Measurements from ENCODE around the gene MAP3K13. TPM values are rescaled to one million over a fixed set of nuclear protein-coding genes. Genes with fewer than 3 reads are reported as not detected.

The MAP3K13 gene
- total RNA-seq, 2 donors from 2014 or later = 17.9 to 22.2 TPM

DNA sequence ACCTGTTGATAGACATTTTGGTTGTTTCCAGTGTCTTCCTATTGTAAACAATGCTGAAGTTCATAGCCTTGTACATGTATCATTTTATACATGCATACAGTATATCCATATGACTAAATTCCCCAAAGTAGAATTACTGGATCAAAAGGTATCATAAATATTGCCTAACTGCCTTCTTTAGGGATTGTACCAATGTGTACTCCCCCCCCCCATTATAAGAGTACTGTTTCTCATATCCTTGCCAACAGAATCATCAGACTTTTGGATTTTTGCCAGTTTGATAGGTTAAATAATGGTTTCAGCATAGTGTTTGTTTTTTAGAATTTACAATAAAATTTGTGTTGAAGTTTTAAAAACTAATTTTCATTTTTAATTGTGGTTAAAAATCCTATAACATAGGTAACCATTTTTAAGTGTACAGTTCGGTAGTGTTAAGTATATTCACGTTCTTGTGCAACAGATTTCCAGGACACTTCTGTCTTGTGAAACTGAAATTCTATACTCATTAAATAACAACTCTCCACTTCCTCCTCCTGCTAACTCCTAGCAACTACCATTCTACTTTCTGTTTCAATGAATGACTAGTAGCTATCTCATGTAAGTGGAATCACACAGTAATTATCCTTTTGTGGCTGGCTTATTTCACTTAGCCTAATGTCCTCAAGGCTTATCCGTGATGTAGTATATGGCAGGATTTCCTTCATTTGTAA lies 30.8 kb upstream of the MAP3K13 start:
- no peaks in the 10 kb centered on the region for H3K36me3 Mint-ChIP-seq (ENCODE audit: low read depth)
- no peak overlapping the region for H3K27ac Mint-ChIP-seq
- no peaks in the 10 kb centered on the region for H3K9me3 Mint-ChIP-seq
- H3K4me3 Mint-ChIP-seq = no peak overlapping the region
- H3K27me3 Mint-ChIP-seq = no peaks in the 10 kb centered on the region
- no peaks in the 10 kb centered on the region for H3K4me1 Mint-ChIP-seq
- ATAC-seq (replicated peaks) = peak; percentile 87

DNA sequence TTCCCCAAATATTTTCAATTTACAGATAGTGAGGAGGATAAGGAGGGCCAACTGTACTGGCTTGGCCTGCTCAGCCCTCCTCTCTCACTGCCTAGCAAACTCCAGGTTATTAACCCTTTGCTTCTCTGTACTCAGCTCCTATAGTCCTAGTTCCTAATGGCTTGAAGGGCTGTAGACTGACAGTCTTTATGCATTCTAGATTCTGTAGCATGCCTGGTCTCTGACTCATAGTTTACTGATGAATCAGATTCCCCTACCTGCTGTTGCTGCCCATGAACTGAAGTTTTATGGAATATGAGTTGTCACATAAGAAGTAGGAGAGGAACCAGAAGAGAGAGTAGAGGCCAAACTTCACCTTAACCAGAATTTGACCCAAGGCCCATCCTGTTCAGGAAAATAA lies 27.1 kb upstream of the MAP3K13 start:
- no peaks in the 10 kb centered on the region for H3K4me1 Mint-ChIP-seq
- H3K36me3 Mint-ChIP-seq (ENCODE audit: low read depth) = no peaks in the 10 kb centered on the region
- no peak overlapping the region for H3K27ac Mint-ChIP-seq
- no peaks in the 10 kb centered on the region for H3K27me3 Mint-ChIP-seq
- H3K4me3 Mint-ChIP-seq = no peak overlapping the region
- ATAC-seq (replicated peaks) = peak; percentile 85
- H3K9me3 Mint-ChIP-seq = no peaks in the 10 kb centered on the region

DNA sequence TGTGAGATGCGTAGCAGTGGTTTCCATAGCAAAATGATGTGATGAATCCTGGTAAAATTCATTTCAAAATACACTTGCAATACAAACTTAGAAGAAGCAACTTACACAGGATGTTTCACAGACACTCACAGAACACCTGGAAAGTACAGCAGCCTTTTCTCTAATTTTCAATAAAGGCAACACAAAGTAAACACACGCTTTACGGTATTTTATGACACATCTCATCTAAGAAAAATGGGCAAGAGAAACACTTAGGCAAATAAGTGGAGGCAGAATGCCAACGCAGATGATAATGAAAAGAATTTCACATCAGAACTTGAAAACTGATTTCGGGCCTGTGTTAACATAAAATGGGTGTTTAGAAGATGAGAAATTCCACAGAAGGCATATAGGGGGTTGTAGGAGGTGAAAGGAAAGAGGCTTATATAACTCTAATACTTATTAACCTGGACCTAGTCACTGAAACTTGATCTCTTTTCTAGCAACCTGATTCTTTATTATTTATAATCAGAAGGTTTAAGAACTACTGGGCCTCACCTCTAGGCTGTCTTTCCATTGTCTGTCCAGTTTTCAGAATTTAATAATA lies 25.6 kb upstream of the MAP3K13 start:
- Mint-ChIP-seq H3K4me1 (peaks cover 3% of the 10 kb centered on the region), H3K9me3 (no peaks in the 10 kb centered on the region), H3K4me3 (no peak overlapping the region), H3K36me3 (ENCODE audit: low read depth) (no peaks in the 10 kb centered on the region), H3K27me3 (no peaks in the 10 kb centered on the region), H3K27ac (no peak overlapping the region)
- no peak for ATAC-seq (replicated peaks)

DNA sequence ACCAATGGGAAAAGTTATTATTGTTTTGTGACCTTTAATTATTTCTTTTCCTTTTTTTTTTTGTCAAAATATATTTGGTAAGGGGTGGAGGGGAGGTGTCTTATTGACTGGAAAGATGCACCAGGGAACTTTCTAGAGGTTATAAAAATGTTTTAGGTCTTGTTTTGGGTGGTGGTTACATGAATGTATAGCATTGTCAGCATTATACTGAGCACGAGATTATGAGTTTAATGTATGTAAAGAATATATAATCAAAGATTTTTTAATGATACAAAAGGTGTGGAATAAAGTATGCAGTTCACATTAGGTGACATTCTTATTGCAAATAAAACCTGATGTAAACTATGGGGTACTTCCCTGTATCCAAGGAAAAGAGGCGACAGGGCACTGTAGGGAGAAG lies 23.0 kb upstream of the MAP3K13 start:
- no peak for ATAC-seq (replicated peaks)
- Mint-ChIP-seq H3K27me3 (no peaks in the 10 kb centered on the region), H3K4me1 (peaks cover 8% of the 10 kb centered on the region), H3K27ac (no peak overlapping the region), H3K4me3 (no peak overlapping the region), H3K36me3 (ENCODE audit: low read depth) (no peaks in the 10 kb centered on the region), H3K9me3 (no peaks in the 10 kb centered on the region)

DNA sequence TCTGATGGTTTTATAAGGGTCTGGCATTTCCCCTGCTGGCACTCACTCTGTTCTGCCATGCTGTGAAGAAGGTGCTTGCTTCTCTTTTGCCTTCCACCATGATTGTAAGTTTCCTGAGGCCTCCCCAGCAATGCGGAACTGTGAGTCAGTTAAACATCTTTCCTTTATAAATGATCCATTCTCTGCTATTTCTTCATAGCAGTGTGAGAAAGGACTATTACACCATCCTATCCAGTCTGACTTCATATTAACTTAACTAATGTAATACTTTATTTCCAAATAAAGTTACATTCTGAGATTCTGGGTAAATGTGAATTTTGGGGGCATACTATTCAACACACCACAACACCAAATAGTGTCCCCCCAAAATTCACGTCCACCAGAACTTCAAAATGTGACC lies 22.2 kb upstream of the MAP3K13 start:
- Mint-ChIP-seq H3K27ac (no peak overlapping the region), H3K9me3 (no peaks in the 10 kb centered on the region), H3K4me3 (no peak overlapping the region), H3K36me3 (ENCODE audit: low read depth) (no peaks in the 10 kb centered on the region), H3K27me3 (no peaks in the 10 kb centered on the region), H3K4me1 (peaks cover 8% of the 10 kb centered on the region)
- no peak for ATAC-seq (replicated peaks)

DNA sequence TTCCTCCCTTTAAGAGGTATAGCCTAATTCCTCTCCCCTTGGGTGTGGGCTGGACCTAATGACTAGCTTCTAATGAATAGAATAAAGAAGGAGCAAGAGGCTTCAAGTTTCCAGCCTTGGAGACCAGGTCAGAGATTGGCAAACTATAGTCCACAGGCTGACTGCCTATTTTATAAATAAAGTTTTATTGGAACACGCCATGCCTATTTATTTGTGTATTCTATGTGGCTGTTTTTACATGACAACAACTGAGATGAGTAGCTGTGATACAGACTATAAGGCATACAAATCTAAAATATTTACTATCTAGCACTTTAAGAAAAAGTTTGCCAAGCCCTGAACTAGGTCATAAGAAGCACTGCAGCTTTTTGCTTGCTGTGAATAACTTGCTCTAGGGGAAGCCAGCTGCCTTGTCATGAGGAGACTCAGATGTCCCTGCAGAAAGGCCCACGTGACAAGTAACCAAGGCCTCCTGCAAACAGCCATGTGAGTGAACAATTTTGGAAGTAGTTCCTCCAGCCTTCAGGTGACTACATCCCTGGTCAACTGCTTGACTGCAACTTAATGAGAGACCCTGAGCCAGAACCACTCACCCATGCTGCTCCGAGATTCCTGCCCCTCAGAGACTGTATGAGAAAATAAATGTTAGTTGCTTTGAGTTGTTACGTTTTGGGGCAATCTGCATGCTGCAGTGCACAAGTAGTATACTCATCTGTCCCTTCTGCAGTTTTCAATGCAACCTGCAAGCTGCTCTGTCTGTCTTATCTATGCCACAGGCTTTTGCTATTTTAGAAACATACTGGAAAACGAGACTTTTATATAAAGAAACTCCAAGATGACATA lies 21.1 kb upstream of the MAP3K13 start:
- no peaks in the 10 kb centered on the region for H3K36me3 Mint-ChIP-seq (ENCODE audit: low read depth)
- H3K27me3 Mint-ChIP-seq = no peaks in the 10 kb centered on the region
- no peak overlapping the region for H3K4me3 Mint-ChIP-seq
- no peaks in the 10 kb centered on the region for H3K9me3 Mint-ChIP-seq
- no peak for ATAC-seq (replicated peaks)
- peaks cover 8% of the 10 kb centered on the region for H3K4me1 Mint-ChIP-seq
- no peak overlapping the region for H3K27ac Mint-ChIP-seq

DNA sequence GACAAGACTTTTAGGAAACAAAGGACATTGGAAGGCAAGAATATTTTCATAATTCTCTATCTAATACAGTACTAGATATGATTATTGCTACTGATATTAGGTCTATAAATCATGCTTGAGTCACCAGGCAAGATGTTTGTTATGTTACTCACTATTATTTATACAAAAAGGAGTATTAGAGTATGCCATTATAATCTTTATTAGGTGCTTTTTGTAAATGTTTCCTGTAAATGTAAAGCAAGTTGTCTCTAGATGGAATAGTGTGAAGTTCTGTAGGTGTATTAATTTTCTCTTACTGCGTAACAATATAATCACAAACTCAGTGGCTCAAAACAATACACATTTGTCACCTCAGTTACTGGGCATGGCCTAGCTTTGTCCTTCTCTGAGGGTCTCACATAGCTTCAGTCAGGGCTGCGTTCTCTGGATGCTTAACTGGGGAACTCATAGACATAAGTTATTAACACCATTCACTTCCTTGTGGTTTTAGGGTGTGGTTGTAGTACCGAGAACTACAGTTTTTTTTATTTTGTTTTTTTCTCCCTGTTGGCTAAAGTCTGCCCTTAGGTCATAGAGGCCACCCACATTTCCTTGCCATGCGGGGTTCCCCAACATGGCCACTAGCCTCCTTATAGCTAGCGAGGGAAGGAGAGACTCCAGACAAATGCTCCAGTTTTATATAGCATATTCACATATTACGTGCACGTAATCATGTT lies 20.3 kb upstream of the MAP3K13 start:
- peak; percentile 31 for ATAC-seq (replicated peaks)
- Mint-ChIP-seq H3K36me3 (ENCODE audit: low read depth) (no peaks in the 10 kb centered on the region), H3K4me3 (no peak overlapping the region), H3K4me1 (peaks cover 8% of the 10 kb centered on the region), H3K27ac (no peak overlapping the region), H3K27me3 (no peaks in the 10 kb centered on the region), H3K9me3 (no peaks in the 10 kb centered on the region)

DNA sequence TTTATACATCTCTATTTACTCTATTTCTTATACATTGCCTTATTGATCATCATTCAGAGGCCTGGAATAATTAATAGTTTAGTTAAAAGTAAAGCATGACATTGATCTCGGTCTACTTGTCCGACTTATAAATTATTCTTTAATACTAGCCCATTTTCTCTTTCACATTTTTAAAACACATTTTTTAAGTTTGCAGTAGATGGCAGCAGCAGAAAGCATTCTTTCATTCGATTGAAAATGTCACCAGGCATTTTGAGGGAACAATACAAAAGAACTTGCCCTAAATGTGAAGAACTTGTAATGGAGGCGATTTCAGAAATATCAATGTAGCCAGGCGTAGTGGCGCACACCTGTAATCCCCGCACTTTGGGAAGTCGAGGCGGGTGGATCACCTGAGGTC lies 15.5 kb upstream of the MAP3K13 start:
- Mint-ChIP-seq H3K4me1 (peaks cover 5% of the 10 kb centered on the region), H3K27me3 (peaks cover 7% of the 10 kb centered on the region), H3K9me3 (no peaks in the 10 kb centered on the region), H3K36me3 (ENCODE audit: low read depth) (no peaks in the 10 kb centered on the region), H3K27ac (no peak overlapping the region), H3K4me3 (no peak overlapping the region)
- ATAC-seq (replicated peaks) = no peak

DNA sequence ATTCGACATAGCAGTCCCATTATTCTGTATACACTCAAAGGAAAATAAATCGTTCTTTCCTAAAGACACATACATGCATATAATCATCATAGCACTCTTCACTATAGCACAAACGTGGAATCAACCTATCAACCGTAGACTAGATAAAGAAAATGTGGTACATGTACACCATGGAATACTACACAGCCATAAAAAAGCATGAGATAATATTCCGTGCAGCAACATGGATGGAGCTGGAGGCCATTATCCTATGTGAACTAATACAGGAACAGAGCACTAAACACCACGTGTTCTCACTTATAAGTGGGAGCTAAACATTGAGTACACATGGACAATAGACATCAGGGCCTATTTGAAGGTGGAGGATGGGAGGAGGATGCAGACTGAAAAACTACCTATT lies 12.1 kb upstream of the MAP3K13 start:
- H3K4me3 Mint-ChIP-seq = no peak overlapping the region
- peaks cover 7% of the 10 kb centered on the region for H3K27me3 Mint-ChIP-seq
- H3K4me1 Mint-ChIP-seq = no peaks in the 10 kb centered on the region
- no peak overlapping the region for H3K27ac Mint-ChIP-seq
- no peak for ATAC-seq (replicated peaks)
- no peaks in the 10 kb centered on the region for H3K36me3 Mint-ChIP-seq (ENCODE audit: low read depth)
- no peaks in the 10 kb centered on the region for H3K9me3 Mint-ChIP-seq

DNA sequence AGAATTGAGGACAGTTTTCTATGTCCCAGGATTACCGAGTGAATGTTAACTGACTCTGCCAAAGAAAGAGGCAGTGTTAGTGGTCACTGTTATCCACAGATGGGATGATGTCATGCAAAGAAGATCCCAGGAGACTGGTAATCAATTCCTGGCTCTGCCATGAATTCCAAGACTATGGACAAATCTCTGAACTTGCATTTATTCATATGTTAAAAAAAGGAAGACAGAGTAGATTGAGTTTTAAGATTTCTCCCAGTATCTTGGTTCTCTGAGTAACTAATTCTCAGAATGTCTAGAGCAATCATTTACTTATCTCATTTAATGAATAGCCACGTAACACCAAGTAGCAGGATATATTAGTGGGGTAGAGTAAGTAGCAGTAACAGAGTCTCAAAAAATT lies 11.5 kb upstream of the MAP3K13 start:
- Mint-ChIP-seq H3K9me3 (no peaks in the 10 kb centered on the region), H3K27ac (no peak overlapping the region), H3K4me3 (no peak overlapping the region), H3K4me1 (no peaks in the 10 kb centered on the region), H3K36me3 (ENCODE audit: low read depth) (no peaks in the 10 kb centered on the region), H3K27me3 (peaks cover 8% of the 10 kb centered on the region)
- no peak for ATAC-seq (replicated peaks)

DNA sequence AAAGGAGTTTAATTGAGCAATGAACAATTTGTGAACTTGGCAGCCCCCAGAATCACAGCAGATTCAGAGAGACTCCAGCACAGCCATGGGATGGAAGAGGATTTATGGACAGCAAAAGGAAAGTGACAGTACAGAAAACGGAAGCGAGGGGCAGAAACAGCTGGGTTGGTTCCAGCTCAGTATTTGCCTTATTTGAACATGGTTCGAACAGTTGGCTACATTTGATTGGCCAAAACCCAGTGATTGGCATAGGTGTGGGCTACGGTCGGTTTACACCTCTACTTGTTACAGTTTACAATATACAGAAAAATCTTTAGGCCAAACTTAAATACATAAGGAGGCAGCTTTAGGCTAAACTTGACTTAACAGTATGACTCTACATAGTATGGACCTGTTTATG lies 9.7 kb upstream of the MAP3K13 start:
- Mint-ChIP-seq H3K27ac (no peak overlapping the region), H3K36me3 (ENCODE audit: low read depth) (no peaks in the 10 kb centered on the region)

DNA sequence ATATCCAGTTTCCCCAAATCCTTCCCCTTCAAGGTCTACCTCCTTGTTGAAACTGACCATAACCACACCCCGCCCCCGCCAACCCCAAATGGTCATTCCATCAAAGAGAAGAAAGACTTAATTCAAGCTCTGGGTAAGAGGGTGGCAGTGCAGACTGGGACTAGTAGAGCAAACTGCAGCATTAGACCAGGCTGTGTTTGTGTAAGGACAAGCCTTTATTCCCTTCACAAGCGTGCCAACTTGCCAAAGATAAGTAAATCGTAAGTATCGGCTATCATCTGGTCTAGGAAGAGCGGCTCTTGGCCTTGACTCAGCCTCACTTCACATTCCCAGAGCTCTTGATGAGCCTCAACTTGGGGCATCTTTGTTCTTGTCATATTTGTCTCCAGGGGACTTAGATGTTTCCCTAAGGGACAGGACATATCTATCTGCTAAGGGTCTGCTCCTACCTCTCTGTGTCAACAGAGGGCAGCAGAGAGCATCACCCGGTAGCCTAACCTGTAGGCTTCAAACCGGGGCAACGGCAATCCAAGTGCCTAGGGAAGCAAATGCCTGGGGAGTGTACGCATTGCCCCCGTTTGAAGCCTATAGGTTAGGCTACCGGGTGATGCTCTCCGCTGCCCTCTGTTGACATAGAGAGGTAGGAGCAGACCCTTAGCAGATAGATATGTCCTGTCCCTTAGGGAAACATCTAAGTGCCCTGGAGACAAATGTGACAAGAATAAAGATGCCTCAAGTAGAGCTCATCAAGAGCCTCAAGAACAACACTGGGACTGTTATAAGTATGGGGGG lies 8.9 kb upstream of the MAP3K13 start:
- H3K27me3 Mint-ChIP-seq = peaks cover 12% of the 10 kb centered on the region
- no peaks in the 10 kb centered on the region for H3K9me3 Mint-ChIP-seq
- no peak overlapping the region for H3K27ac Mint-ChIP-seq
- H3K4me1 Mint-ChIP-seq = no peaks in the 10 kb centered on the region
- ATAC-seq (replicated peaks) = peak; percentile 96
- no peaks in the 10 kb centered on the region for H3K36me3 Mint-ChIP-seq (ENCODE audit: low read depth)
- no peak overlapping the region for H3K4me3 Mint-ChIP-seq

More for the DNA sequence above, 9.7 kb upstream of the MAP3K13 start:
- H3K27me3 Mint-ChIP-seq = peaks cover 12% of the 10 kb centered on the region
- H3K9me3 Mint-ChIP-seq = no peaks in the 10 kb centered on the region
- no peak overlapping the region for H3K4me3 Mint-ChIP-seq
- no peak for ATAC-seq (replicated peaks)
- H3K4me1 Mint-ChIP-seq = no peaks in the 10 kb centered on the region

DNA sequence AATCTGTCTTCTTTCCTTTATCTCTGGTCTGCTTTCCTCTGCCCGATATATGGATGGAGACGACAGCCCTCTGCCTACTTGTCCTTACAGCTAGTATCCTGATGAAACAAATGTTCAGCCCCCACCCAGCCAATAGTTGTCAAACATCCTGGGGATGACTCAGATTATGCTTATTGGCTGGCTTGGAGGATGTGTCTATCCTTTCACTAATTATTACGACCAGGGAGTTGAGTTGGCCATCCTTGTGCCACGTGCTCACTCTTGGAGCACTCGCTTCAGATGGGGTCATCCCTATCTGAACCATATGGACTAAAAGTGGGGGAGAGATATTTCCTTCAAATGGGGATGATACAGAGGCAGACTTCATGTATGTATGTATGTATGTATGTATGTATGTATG lies 6.4 kb upstream of the MAP3K13 start:
- H3K9me3 Mint-ChIP-seq = no peaks in the 10 kb centered on the region
- H3K36me3 Mint-ChIP-seq (ENCODE audit: low read depth) = no peaks in the 10 kb centered on the region
- H3K4me3 Mint-ChIP-seq = no peak overlapping the region
- H3K27ac Mint-ChIP-seq = no peak overlapping the region
- peaks cover 5% of the 10 kb centered on the region for H3K27me3 Mint-ChIP-seq
- no peaks in the 10 kb centered on the region for H3K4me1 Mint-ChIP-seq
- no peak for ATAC-seq (replicated peaks)

DNA sequence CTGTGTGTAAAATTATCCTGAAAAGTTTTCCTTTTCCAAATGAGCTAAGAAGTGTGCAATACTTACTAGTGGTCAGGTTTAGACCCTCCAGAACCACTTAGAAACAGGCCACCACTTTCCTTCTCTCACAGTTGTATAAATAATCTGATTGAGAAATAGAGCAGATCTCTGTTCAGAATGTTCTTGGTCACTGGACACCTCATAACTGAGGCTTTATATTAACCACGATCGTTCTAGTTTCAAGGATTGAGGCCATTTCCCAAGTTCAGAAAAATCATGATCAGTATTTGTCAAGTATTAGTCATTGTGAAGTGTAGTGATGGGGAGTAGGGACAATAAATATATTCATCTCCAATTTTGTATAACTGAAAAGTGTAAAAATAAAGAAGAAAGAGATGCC lies 1.0 kb upstream of the MAP3K13 start:
- Mint-ChIP-seq H3K27ac (no peak overlapping the region), H3K9me3 (no peaks in the 10 kb centered on the region), H3K27me3 (peaks cover 30% of the 10 kb centered on the region), H3K4me1 (peaks cover 4% of the 10 kb centered on the region), H3K4me3 (no peak overlapping the region), H3K36me3 (ENCODE audit: low read depth) (no peaks in the 10 kb centered on the region)
- no peak for ATAC-seq (replicated peaks)

Data from activated T-helper 17 cell treated with anti-CD3 and anti-CD28 coated beads, Interleukin-2, amount 50 U/mL, for 72 hours (primary cell).